WTC11 (cell line): Measurements from ENCODE around the gene FBLN2. TPM values are rescaled to one million over a fixed set of nuclear protein-coding genes. Genes with fewer than 3 reads are reported as not detected.

Experiments used
- ATAC-seq: fragments of 200-7000 bp; cut with Tn5 transposase; 2 replicates; pipeline ENCODE4 v1.10.0; 2021; ENCODE audit warnings: mild to moderate bottlenecking, moderate library complexity
- CTCF ChIA-PET: fragments of 300-600 bp; sonication (Branson Sonifier 250); formaldehyde crosslinking; loops from one replicate; lab custom pipeline; 2021; ENCODE audit warnings: antibody characterized with exemption; lab: Charles Lee
- POLR2A ChIA-PET: fragments of 350-600 bp; sonication (Branson Sonifier 250); formaldehyde crosslinking; loops from one replicate; lab custom pipeline; 2021; ENCODE audit warnings: antibody characterized with exemption; lab: Charles Lee
- DNase-seq: peaks from one replicate; pipeline ENCODE4 v3.0.0; 2021; ENCODE audit warnings: low spot score
- H3K27ac Mint-ChIP-seq: 2 replicates; pipeline ENCODE4 v1.8.0; 2021; ENCODE audit warnings: mixed read lengths
- H3K27me3 Mint-ChIP-seq: 2 replicates; pipeline ENCODE4 v1.8.0; 2021; ENCODE audit warnings: low read depth, mild to moderate bottlenecking, moderate library complexity, mixed read lengths
- H3K36me3 Mint-ChIP-seq: 2 replicates; pipeline ENCODE4 v1.8.0; 2021; ENCODE audit warnings: mixed read lengths
- H3K4me1 Mint-ChIP-seq: 2 replicates; pipeline ENCODE4 v1.8.0; 2022; ENCODE audit warnings: mixed read lengths
- H3K4me3 Mint-ChIP-seq: 2 replicates; pipeline ENCODE4 v1.8.0; 2021; ENCODE audit warnings: mild to moderate bottlenecking, moderate library complexity, mixed read lengths
- H3K9me3 Mint-ChIP-seq: 2 replicates; pipeline ENCODE4 v1.8.0; 2021; ENCODE audit warnings: mixed read lengths
- CREB1 ChIP-seq: sonication (generic); formaldehyde crosslinking; IDR thresholded peaks from 2 replicates; pipeline ENCODE4 v1.8.0; 2023; ENCODE audit warnings: mild to moderate bottlenecking, missing genetic modification reagents
- ELF4 ChIP-seq: sonication (generic); formaldehyde crosslinking; IDR thresholded peaks from 2 replicates; pipeline ENCODE4 v1.8.1; 2022; ENCODE audit warnings: low read depth, mild to moderate bottlenecking, moderate library complexity, missing genetic modification reagents
- EMX1 ChIP-seq: fragments of 250-450 bp; sonication (Bioruptor Pico); IDR thresholded peaks from 2 replicates; pipeline ENCODE4 v1.8.0; 2021; ENCODE audit warnings: mild to moderate bottlenecking
- GTF2I ChIP-seq: fragments of 250-450 bp; sonication (Bioruptor Pico); conservative IDR thresholded peaks from 2 replicates; pipeline ENCODE4 v1.4.0; 2021; ENCODE audit warnings: mild to moderate bottlenecking
- HMGXB4 ChIP-seq: sonication (generic); formaldehyde crosslinking; IDR thresholded peaks from 2 replicates; pipeline ENCODE4 v1.8.1; 2023; ENCODE audit warnings: mild to moderate bottlenecking, moderate library complexity, missing genetic modification reagents
- KAT7 ChIP-seq: sonication (generic); formaldehyde crosslinking; IDR thresholded peaks from 2 replicates; pipeline ENCODE4 v1.8.1; 2023; ENCODE audit warnings: missing genetic modification reagents, mild to moderate bottlenecking, borderline replicate concordance
- MLX ChIP-seq: sonication (generic); formaldehyde crosslinking; IDR thresholded peaks from 2 replicates; pipeline ENCODE4 v1.8.1; 2023; ENCODE audit warnings: mild to moderate bottlenecking, missing genetic modification reagents, moderate library complexity
- OVOL2 ChIP-seq: fragments of 250-450 bp; sonication (Bioruptor Pico); IDR thresholded peaks from 2 replicates; pipeline ENCODE4 v1.9.0; 2021; ENCODE audit warnings: mild to moderate bottlenecking, borderline replicate concordance
- PRDM15 ChIP-seq: sonication (generic); formaldehyde crosslinking; IDR thresholded peaks from 2 replicates; pipeline ENCODE4 v1.8.0; 2022; ENCODE audit warnings: missing genetic modification reagents
- PRRX2 ChIP-seq: fragments of 250-450 bp; sonication (Bioruptor Pico); IDR thresholded peaks from 2 replicates; pipeline ENCODE4 v1.8.0; 2021; ENCODE audit warnings: mild to moderate bottlenecking
- RELA ChIP-seq: sonication (generic); formaldehyde crosslinking; IDR thresholded peaks from 2 replicates; pipeline ENCODE4 v1.8.1; 2022; ENCODE audit warnings: missing genetic modification reagents, mild to moderate bottlenecking, borderline replicate concordance
- TP53 ChIP-seq: sonication (generic); formaldehyde crosslinking; IDR thresholded peaks from 2 replicates; pipeline ENCODE4 v1.8.1; 2023; ENCODE audit warnings: mild to moderate bottlenecking, missing genetic modification reagents
- USF1 ChIP-seq: sonication (generic); formaldehyde crosslinking; IDR thresholded peaks from 2 replicates; pipeline ENCODE4 v1.8.0; 2022; ENCODE audit warnings: mild to moderate bottlenecking, missing genetic modification reagents
- ZNF281 ChIP-seq: sonication (generic); formaldehyde crosslinking; IDR thresholded peaks from 2 replicates; pipeline ENCODE4 v1.8.0; 2023; ENCODE audit warnings: mild to moderate bottlenecking, missing genetic modification reagents
- ZNF671 ChIP-seq: fragments of 250-450 bp; sonication (Bioruptor Pico); IDR thresholded peaks from 2 replicates; pipeline ENCODE4 v1.8.0; 2021; ENCODE audit warnings: mild to moderate bottlenecking
- total RNA-seq: library from RNA; stranded (reverse); gene quantifications from 3 replicates; pipeline ENCODE4 v1.2.3, GENCODE V29; 2021

Gene FBLN2
- total RNA-seq, 1 experiment from 2014 or later = 20.7 TPM

GRCh38 chr3:13565581-13566452 lies 16.9 kb downstream of the FBLN2 start:
- Mint-ChIP-seq H3K4me3 (no peak overlapping the region), H3K4me1 (peaks cover 13% of the 10 kb centered on the region), H3K36me3 (no peaks in the 10 kb centered on the region), H3K27ac (no peak overlapping the region), H3K9me3 (no peaks in the 10 kb centered on the region), H3K27me3 (no peaks in the 10 kb centered on the region)
- POLR2A ChIA-PET = no interaction called here
- DNase-seq (no peak), ATAC-seq (no peak)
- CTCF ChIA-PET = interaction anchor here (1.0 kb wide), 2 partner anchors 38 to 82 kb away, joined by 3 to 5 read pairs; no protein-coding TSS in a partner anchor
- no peak for TF ChIP-seq OVOL2
- no peak for TF ChIP-seq KAT7
- TF ChIP-seq PRRX2 = no peak
- TF ChIP-seq RELA (CRISPR knock-in tag) = no peak
- no peak for TF ChIP-seq MLX (CRISPR knock-in tag)
- TF ChIP-seq USF1 (CRISPR knock-in tag) = no peak

GRCh38 chr3:13566453-13566748 lies 17.5 kb downstream of the FBLN2 start:
- ChIA-PET POLR2A (no interaction called here), CTCF (interaction anchor here (1.0 kb wide), 1 partner anchor 38 kb away, joined by 5 read pairs; no protein-coding TSS in a partner anchor)
- no peaks in the 10 kb centered on the region for H3K36me3 Mint-ChIP-seq
- H3K9me3 Mint-ChIP-seq = no peaks in the 10 kb centered on the region
- no peak for TF ChIP-seq ELF4 (CRISPR knock-in tag)
- TF ChIP-seq ZNF671 (CRISPR knock-in tag) = no peak
- TF ChIP-seq HMGXB4 (CRISPR knock-in tag) = no peak
- TF ChIP-seq PRDM15 (CRISPR knock-in tag) = no peak
- TF ChIP-seq CREB1 (CRISPR knock-in tag) = no peak
- no peak for TF ChIP-seq TP53 (CRISPR knock-in tag)
- no peak for TF ChIP-seq GTF2I (CRISPR knock-in tag)
- no peak for TF ChIP-seq EMX1
- TF ChIP-seq ZNF281 (CRISPR knock-in tag) = no peak
- no peak for TF ChIP-seq PRRX2
- no peak for TF ChIP-seq RELA (CRISPR knock-in tag)
- H3K4me1 Mint-ChIP-seq = peaks cover 13% of the 10 kb centered on the region
- H3K27me3 Mint-ChIP-seq = no peaks in the 10 kb centered on the region
- H3K4me3 Mint-ChIP-seq = no peak overlapping the region
- no peak for ATAC-seq
- H3K27ac Mint-ChIP-seq = no peak overlapping the region
- DNase-seq = no peak
